ENCODE measurements around the gene FAM168A. TPM values are rescaled to one million over a fixed set of nuclear protein-coding genes. Genes with fewer than 3 reads are reported as not detected.
A peak's percentile ranks its signal among the peaks of the same experiment; 100 is the strongest.

The FAM168A gene
- total RNA-seq, 5 donors from 2014 or later (not counting 1 experiment from before 2014, with no cell fraction given), result 23.6 to 27.0 (median 24.7) TPM

DNA sequence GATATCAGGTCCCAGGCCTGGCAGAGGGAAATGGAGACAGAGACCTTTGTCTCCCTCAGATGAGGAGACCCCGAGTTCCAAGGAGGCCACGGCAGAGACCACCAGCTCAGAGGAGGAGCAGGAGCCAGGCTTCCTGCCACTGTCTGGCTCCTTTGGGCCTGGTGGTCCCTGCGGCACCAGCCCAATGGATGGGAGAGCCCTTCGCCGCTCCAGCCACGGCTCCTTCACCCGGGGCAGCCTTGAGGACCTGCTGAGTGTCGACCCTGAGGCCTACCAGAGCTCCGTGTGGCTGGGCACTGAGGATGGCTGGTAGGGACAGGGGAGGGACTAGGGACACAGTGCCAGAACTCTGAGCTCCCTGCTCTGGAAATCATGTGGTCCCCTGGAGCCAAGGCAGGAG, 234.8 kb downstream of the FAM168A start:
- no peak for DNase-seq
- no peak for ATAC-seq (replicated peaks in 1 of 4)
- Histone ChIP-seq H3K9me3 (no peaks in the 10 kb centered on the region), H3K4me1 (ENCODE audit: control insufficient read depth in 1 of 2, extremely low read depth in 1 of 2, insufficient read depth in 2 of 2, low read length in 2 of 2) (peaks cover 7 to 31% of the 10 kb centered on the region in 2 experiments), H3K36me3 (ENCODE audit: control insufficient read depth in 2 of 2, extremely low read depth in 1 of 2, insufficient read depth in 1 of 2, low read length in 1 of 2) (no peaks in the 10 kb centered on the region), H3K27ac (ENCODE audit: low read length) (no peak overlapping the region), H3K4me3 (ENCODE audit: control insufficient read depth in 1 of 2, extremely low read depth in 1 of 2, low read length in 1 of 2) (no peak overlapping the region), H3K27me3 (replicated peaks in 1 of 2; ENCODE audit: control insufficient read depth in 2 of 2, extremely low read depth in 1 of 2, insufficient read depth in 2 of 2, low read length in 1 of 2) (no peaks in the 10 kb centered on the region)
- Mint-ChIP-seq H3K9me3 (no peaks in the 10 kb centered on the region), H3K4me3 (no peak overlapping the region), H3K36me3 (no peaks in the 10 kb centered on the region), H3K4me1 (peaks cover 23 to 35% (median 31%) of the 10 kb centered on the region in 3 donors), H3K27ac (peak overlapping the region; percentile 27 to 96), H3K27me3 (no peaks in the 10 kb centered on the region)
- ChIA-PET CTCF (interaction anchor here (0.9 to 2.4 kb wide), 2 partner anchors 12 kb away, joined by 3 to 10 read pairs; no protein-coding TSS in a partner anchor), POLR2A (no interaction called here)
- WGBS (ENCODE audit: insufficient coverage), result 86% methylated on average over 7 of the region's 9 CpGs

DNA sequence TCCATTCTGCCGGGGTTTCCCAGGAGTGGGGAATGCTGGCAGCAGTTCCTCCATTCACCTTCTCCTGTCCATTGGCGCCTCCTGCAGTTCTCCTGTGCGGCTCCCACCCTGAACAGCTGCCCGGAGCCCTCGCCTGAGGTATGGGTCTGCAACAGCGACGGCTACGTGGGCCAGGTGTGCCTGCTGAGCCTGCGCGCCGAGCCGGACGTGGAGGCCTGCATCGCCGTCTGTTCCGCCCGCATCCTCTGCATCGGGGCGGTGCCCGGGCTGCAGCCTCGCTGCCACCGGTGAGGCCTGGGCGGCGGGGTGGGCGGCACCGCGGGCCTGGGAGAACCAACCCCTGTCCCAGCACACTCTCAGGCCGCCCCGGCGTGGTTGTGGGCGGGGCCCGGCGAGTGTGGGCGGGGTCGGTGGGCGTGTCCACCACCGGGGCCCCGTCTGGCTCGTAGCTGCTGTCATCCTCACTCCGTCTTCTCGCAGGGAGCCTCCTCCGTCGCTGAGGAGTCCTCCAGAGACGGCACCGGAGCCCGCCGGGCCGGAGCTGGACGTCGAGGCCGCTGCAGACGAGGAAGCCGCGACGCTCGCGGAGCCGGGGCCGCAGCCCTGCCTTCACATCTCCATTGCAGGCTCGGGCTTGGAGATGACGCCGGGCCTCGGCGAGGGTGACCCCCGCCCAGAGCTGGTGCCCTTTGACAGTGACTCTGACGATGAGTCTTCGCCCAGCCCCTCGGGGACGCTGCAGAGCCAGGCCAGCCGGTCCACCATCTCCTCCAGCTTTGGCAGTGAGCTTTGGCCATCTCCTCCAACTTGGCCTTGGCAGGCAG, 235.7 kb downstream of the FAM168A start:
- ATAC-seq (replicated peaks in 1 of 4) (no peak), DNase-seq (peak in 1 of 35 experiments; percentile 41)
- H3K27ac ChIP-seq (ENCODE audit: low read length), result no peak overlapping the region
- Mint-ChIP-seq H3K4me1 (peaks cover 18 to 25% (median 21%) of the 10 kb centered on the region in 3 donors), H3K4me3 (no peak overlapping the region), H3K9me3 (no peaks in the 10 kb centered on the region), H3K27me3 (no peaks in the 10 kb centered on the region), H3K27ac (peak overlapping the region in 1 of 2 donors; percentile 8), H3K36me3 (no peaks in the 10 kb centered on the region)
- H3K4me3 ChIP-seq (ENCODE audit: control insufficient read depth in 1 of 2, extremely low read depth in 1 of 2, low read length in 1 of 2), result no peak overlapping the region
- ChIA-PET CTCF (interaction anchor here (0.9 to 2.4 kb wide), 2 partner anchors 11 kb away, joined by 3 to 10 read pairs; no protein-coding TSS in a partner anchor), POLR2A (no interaction called here)
- 94% methylated on average over 60 of the region's 70 CpGs for WGBS (ENCODE audit: insufficient coverage)
- H3K4me1 ChIP-seq (ENCODE audit: control insufficient read depth in 1 of 2, extremely low read depth in 1 of 2, insufficient read depth in 2 of 2, low read length in 2 of 2), result peaks cover 2 to 21% of the 10 kb centered on the region in 2 experiments
- no peaks in the 10 kb centered on the region for H3K9me3 ChIP-seq
- H3K27me3 ChIP-seq (replicated peaks in 1 of 2; ENCODE audit: control insufficient read depth in 2 of 2, extremely low read depth in 1 of 2, insufficient read depth in 2 of 2, low read length in 1 of 2), result no peaks in the 10 kb centered on the region
- no peaks in the 10 kb centered on the region for H3K36me3 ChIP-seq (ENCODE audit: control insufficient read depth in 2 of 2, extremely low read depth in 1 of 2, insufficient read depth in 1 of 2, low read length in 1 of 2)

DNA sequence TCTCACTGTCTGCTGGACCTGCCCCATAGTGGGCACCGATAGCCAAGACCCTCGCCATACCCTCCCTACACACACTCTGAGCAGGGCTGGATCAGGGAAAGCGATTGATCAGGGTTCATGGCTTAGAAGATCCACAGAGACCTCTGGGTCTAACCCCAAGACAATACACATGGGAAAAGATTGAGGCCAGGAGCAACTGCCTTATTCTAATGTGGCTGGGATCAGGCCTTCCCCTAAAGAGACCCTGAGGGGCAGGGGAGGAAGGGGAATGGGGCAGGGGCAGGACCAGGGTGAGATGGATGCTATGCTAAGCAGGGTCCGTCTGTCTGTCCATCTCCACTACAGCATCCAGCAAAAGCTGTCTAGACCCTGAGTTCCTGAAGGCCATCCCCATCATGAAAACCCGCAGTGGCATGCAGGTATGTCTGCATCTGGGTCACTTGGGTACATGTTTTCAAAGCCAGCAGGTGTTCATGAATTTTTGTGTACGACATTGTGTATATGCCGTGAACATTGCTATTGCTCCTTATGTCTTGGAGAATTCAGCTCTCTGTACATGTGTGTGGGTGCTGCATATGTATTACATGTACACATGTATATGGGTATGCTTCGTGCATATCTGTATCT, 237.1 kb downstream of the FAM168A start:
- H3K27me3 Mint-ChIP-seq, result no peaks in the 10 kb centered on the region
- peaks cover 0 to 8% of the 10 kb centered on the region in 2 experiments for H3K4me1 ChIP-seq (ENCODE audit: control insufficient read depth in 1 of 2, extremely low read depth in 1 of 2, insufficient read depth in 2 of 2, low read length in 2 of 2)
- ChIA-PET CTCF (interaction anchor here (0.9 to 1.9 kb wide), 3 partner anchors 8 to 36 kb away, joined by 3 to 18 read pairs (median 4); no protein-coding TSS in a partner anchor), POLR2A (interaction anchor here in 1 of 2 donors (0.5 to 0.6 kb wide), 2 partner anchors 7 to 29 kb away, joined by 3 to 6 read pairs; no protein-coding TSS in a partner anchor)
- no peak overlapping the region for H3K27ac ChIP-seq (ENCODE audit: low read length)
- H3K9me3 Mint-ChIP-seq, result no peaks in the 10 kb centered on the region
- no peak for ATAC-seq (replicated peaks in 1 of 4)
- WGBS (ENCODE audit: insufficient coverage), result 80% methylated on average over 3 of the region's 8 CpGs
- H3K4me3 ChIP-seq (ENCODE audit: control insufficient read depth in 1 of 2, extremely low read depth in 1 of 2, low read length in 1 of 2), result no peak overlapping the region
- no peaks in the 10 kb centered on the region for H3K36me3 ChIP-seq (ENCODE audit: control insufficient read depth in 2 of 2, extremely low read depth in 1 of 2, insufficient read depth in 1 of 2, low read length in 1 of 2)
- no peak for DNase-seq
- H3K9me3 ChIP-seq, result no peaks in the 10 kb centered on the region
- H3K27ac Mint-ChIP-seq, result peak overlapping the region in 1 of 2 donors; percentile 77
- H3K27me3 ChIP-seq (replicated peaks in 1 of 2; ENCODE audit: control insufficient read depth in 2 of 2, extremely low read depth in 1 of 2, insufficient read depth in 2 of 2, low read length in 1 of 2), result no peaks in the 10 kb centered on the region
- H3K4me3 Mint-ChIP-seq, result no peak overlapping the region
- H3K4me1 Mint-ChIP-seq, result peaks cover 5 to 12% (median 8%) of the 10 kb centered on the region in 3 donors
- no peaks in the 10 kb centered on the region for H3K36me3 Mint-ChIP-seq

DNA sequence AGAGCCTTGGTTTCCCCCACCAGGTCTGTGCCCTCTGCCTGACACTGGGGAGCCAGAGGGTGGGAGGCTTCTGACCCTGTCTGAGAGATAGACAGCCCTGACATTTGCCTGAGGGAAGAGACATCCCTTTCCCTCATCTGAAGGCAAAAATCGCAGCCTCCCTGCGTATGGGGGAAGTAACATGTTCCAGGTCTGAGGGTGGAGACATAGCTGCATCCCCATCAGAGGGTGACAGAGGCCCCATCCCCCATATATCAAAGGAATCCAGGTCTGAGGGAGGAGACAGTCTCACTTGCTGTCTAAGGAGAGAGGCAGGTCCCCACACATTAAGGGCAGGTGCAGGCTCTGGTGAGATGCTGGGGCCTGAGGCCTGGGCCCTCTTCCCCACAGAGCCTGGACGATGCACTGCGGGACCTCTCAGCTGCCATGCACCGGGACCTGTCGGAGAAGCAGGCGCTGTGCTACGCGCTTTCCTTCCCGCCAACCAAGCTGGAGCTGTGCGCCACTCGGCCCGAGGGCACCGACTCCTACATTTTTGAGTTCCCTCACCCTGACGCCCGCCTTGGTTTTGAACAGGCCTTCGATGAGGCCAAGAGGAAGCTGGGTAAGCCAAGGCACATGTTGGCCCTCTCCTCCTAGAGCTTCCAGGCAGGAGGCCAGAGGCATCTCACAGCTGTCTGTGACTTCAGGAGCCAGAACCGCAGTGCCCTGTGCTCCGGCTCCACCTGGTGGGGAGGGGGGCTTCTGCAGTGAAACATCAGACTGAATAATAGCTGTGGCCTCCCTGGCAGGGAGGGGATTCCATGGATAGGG, 237.8 kb downstream of the FAM168A start:
- H3K27me3 Mint-ChIP-seq, result no peaks in the 10 kb centered on the region
- ChIA-PET CTCF (interaction anchor here (0.5 to 1.9 kb wide), 3 partner anchors 9 to 386 kb away, joined by 3 to 18 read pairs (median 3); no protein-coding TSS in a partner anchor), POLR2A (interaction anchor here in 1 of 2 donors (0.5 kb wide), 1 partner anchor 30 kb away, joined by 3 read pairs; no protein-coding TSS in a partner anchor)
- no peaks in the 10 kb centered on the region for H3K27me3 ChIP-seq (replicated peaks in 1 of 2; ENCODE audit: control insufficient read depth in 2 of 2, extremely low read depth in 1 of 2, insufficient read depth in 2 of 2, low read length in 1 of 2)
- no peaks in the 10 kb centered on the region for H3K36me3 ChIP-seq (ENCODE audit: control insufficient read depth in 2 of 2, extremely low read depth in 1 of 2, insufficient read depth in 1 of 2, low read length in 1 of 2)
- ATAC-seq (replicated peaks in 1 of 4), result peak in 2 of 4 experiments; percentile 30 to 71
- H3K4me1 Mint-ChIP-seq, result peaks cover 0 to 6% (median under 1%) of the 10 kb centered on the region in 3 donors
- peak in 18 of 35 experiments; percentile 16 to 53 (median 32) for DNase-seq
- H3K4me3 Mint-ChIP-seq, result no peak overlapping the region
- H3K27ac Mint-ChIP-seq, result no peak overlapping the region
- no peaks in the 10 kb centered on the region for H3K9me3 Mint-ChIP-seq
- H3K4me1 ChIP-seq (ENCODE audit: control insufficient read depth in 1 of 2, extremely low read depth in 1 of 2, insufficient read depth in 2 of 2, low read length in 2 of 2), result peaks cover 0 to under 1% of the 10 kb centered on the region in 2 experiments
- no peaks in the 10 kb centered on the region for H3K9me3 ChIP-seq
- no peak overlapping the region for H3K27ac ChIP-seq (ENCODE audit: low read length)
- WGBS (ENCODE audit: insufficient coverage), result 96% methylated on average over 15 of the region's 19 CpGs
- H3K36me3 Mint-ChIP-seq, result no peaks in the 10 kb centered on the region
- no peak overlapping the region for H3K4me3 ChIP-seq (ENCODE audit: control insufficient read depth in 1 of 2, extremely low read depth in 1 of 2, low read length in 1 of 2)

DNA sequence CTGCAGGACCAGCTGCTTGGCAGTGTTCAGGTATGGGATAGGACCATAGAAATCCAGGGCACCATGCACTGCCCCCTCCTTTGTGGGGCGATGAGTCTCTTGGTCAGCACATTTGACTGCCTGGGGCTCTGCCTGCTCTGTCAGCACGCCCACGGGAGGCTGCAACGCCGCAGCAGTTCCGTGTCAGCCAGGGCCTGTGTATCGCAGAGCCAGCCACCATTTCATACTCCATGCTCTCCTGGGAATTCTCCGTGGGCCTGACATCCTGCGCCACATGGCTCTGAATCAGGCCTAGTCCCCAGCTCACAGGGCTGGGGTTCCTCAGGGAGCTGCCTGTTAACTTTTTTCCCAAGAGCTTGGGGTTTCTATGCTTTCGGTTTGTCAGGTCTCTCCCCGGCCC, 238.6 kb downstream of the FAM168A start:
- Histone ChIP-seq H3K27ac (ENCODE audit: low read length) (no peak overlapping the region), H3K27me3 (replicated peaks in 1 of 2; ENCODE audit: control insufficient read depth in 2 of 2, extremely low read depth in 1 of 2, insufficient read depth in 2 of 2, low read length in 1 of 2) (no peaks in the 10 kb centered on the region), H3K4me1 (ENCODE audit: control insufficient read depth in 1 of 2, extremely low read depth in 1 of 2, insufficient read depth in 2 of 2, low read length in 2 of 2) (no peaks in the 10 kb centered on the region), H3K4me3 (ENCODE audit: control insufficient read depth in 1 of 2, extremely low read depth in 1 of 2, low read length in 1 of 2) (no peak overlapping the region), H3K36me3 (ENCODE audit: control insufficient read depth in 2 of 2, extremely low read depth in 1 of 2, insufficient read depth in 1 of 2, low read length in 1 of 2) (no peaks in the 10 kb centered on the region), H3K9me3 (no peaks in the 10 kb centered on the region)
- Mint-ChIP-seq H3K4me3 (no peak overlapping the region), H3K27ac (no peak overlapping the region), H3K36me3 (no peaks in the 10 kb centered on the region), H3K9me3 (no peaks in the 10 kb centered on the region), H3K27me3 (no peaks in the 10 kb centered on the region), H3K4me1 (peaks cover 0 to under 1% (median 0%) of the 10 kb centered on the region in 3 donors)
- DNase-seq, result no peak
- 86% methylated on average over 6 of the region's 11 CpGs for WGBS (ENCODE audit: insufficient coverage)
- CTCF ChIA-PET, result interaction anchor here in 1 of 2 donors (1.9 kb wide), 1 partner anchor 8 kb away, joined by 18 read pairs; no protein-coding TSS in a partner anchor
- ATAC-seq (replicated peaks in 1 of 4), result no peak
- POLR2A ChIA-PET, result interaction anchor here in 1 of 2 donors (0.6 kb wide), 1 partner anchor 600 kb away, joined by 3 read pairs; no protein-coding TSS in a partner anchor

Data from T-cell (primary cell).